ENCODE data around the gene PGBD5.

The PGBD5 gene

DNA sequence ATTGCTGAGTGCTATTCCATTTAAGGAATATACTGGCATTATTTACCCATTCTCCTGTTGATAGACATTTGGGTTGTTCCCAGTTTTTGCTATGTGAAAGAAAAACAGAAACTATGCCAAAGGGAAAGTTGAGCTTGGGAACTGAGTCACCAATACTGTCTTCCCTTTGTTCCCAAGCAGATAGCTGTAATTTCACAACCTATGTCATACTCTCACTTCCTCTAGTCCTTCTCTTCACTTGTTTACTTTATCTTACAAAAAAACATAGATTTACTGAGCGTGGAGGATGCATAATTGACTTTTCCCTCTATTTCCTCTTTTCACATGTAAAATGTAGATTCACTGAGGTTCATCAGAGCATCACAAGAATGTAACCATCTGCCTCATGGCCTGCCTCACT, 32.4 kb upstream of the PGBD5 start:
- peaks cover 14% of the 10 kb centered on the region for H3K27me3 ChIP-seq (ENCODE audit: low read depth, low read length)
- H3K36me3 ChIP-seq (replicated peaks; ENCODE audit: low read depth, low read length) = no peaks in the 10 kb centered on the region
- no peak overlapping the region for H3K9ac ChIP-seq (ENCODE audit: low read length)
- H3K79me2 ChIP-seq (ENCODE audit: low read length) = no peaks in the 10 kb centered on the region
- H3K4me3 ChIP-seq (ENCODE audit: low read length) = no peak overlapping the region
- H2AFZ ChIP-seq (ENCODE audit: low read depth, low read length) = no peak overlapping the region
- H4K20me1 ChIP-seq (ENCODE audit: insufficient read depth, low read length) = no peaks in the 10 kb centered on the region
- H3K4me2 ChIP-seq (ENCODE audit: low read length) = peak overlapping the region; percentile 26
- TF ChIP-seq EZH2phosphoT487 (IDR thresholded peaks at IDR 0.05; ENCODE audit: low read depth) = no peak
- TF ChIP-seq, protein P1, sequence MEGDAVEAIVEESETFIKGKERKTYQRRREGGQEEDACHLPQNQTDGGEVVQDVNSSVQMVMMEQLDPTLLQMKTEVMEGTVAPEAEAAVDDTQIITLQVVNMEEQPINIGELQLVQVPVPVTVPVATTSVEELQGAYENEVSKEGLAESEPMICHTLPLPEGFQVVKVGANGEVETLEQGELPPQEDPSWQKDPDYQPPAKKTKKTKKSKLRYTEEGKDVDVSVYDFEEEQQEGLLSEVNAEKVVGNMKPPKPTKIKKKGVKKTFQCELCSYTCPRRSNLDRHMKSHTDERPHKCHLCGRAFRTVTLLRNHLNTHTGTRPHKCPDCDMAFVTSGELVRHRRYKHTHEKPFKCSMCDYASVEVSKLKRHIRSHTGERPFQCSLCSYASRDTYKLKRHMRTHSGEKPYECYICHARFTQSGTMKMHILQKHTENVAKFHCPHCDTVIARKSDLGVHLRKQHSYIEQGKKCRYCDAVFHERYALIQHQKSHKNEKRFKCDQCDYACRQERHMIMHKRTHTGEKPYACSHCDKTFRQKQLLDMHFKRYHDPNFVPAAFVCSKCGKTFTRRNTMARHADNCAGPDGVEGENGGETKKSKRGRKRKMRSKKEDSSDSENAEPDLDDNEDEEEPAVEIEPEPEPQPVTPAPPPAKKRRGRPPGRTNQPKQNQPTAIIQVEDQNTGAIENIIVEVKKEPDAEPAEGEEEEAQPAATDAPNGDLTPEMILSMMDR (IDR thresholded peaks at IDR 0.05; ENCODE audit: low read depth, low read length) = no peak
- 0 out of 2 replicates have a peak, but pooled peaks cover 3% of the 10 kb centered on the region for H3K9me3 ChIP-seq (ENCODE audit: insufficient read depth, low read length)
- H3K27ac ChIP-seq (ENCODE audit: low read length) = no peak overlapping the region
- peaks cover 24% of the 10 kb centered on the region for H3K4me1 ChIP-seq (ENCODE audit: low read length)

DNA sequence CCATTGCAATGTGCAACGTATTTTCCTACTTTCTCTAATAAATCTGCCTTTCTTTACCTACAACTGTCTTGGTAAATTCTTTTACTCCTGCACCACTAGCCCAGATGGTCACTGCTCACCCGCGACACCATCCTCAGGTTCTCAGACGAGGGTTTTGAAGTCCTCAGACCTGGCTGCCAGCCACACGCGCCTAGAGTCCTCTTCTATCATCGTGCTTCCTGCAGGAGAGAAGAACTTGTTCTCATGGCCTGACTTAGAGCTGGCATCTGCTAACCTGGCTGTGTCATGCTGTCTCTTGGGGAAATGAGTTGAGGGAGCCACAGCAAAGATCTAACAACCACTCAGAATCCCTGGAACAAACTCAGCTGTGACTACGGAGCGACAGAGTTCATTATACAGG, 30.3 kb upstream of the PGBD5 start:
- Histone ChIP-seq H3K36me3 (replicated peaks; ENCODE audit: low read depth, low read length) (no peaks in the 10 kb centered on the region), H2AFZ (ENCODE audit: low read depth, low read length) (no peak overlapping the region), H3K27ac (ENCODE audit: low read length) (no peak overlapping the region), H4K20me1 (ENCODE audit: insufficient read depth, low read length) (no peaks in the 10 kb centered on the region), H3K27me3 (ENCODE audit: low read depth, low read length) (peaks cover 11% of the 10 kb centered on the region), H3K4me2 (ENCODE audit: low read length) (no peak overlapping the region), H3K79me2 (ENCODE audit: low read length) (no peaks in the 10 kb centered on the region), H3K9me3 (ENCODE audit: insufficient read depth, low read length) (0 out of 2 replicates have a peak, but pooled peaks cover 3% of the 10 kb centered on the region), H3K9ac (ENCODE audit: low read length) (no peak overlapping the region), H3K4me1 (ENCODE audit: low read length) (peaks cover 24% of the 10 kb centered on the region), H3K4me3 (ENCODE audit: low read length) (no peak overlapping the region)
- no peak for TF ChIP-seq EZH2phosphoT487 (IDR thresholded peaks at IDR 0.05; ENCODE audit: low read depth)
- TF ChIP-seq, protein P1 (IDR thresholded peaks at IDR 0.05; ENCODE audit: low read depth, low read length) = no peak

DNA sequence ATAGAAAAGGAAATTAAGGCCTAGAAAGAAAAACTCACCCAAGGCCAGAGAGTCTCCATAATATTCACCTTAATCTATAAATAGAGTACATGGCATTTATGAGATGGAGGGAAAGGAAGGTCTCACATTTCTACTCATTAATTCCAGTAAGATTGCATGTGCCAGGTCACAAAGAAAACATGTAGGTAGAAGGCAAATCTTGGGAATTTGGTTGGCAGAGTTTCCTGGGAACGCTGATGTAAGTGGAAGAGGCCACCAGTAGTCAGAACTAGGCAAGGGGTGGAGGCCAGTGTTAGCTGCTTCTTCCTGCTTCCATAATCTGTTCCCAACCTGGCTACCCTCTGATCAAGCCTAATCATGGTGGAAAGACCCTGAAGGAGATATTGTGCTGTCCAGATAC, 29.2 kb upstream of the PGBD5 start:
- Histone ChIP-seq H3K4me3 (ENCODE audit: low read length) (no peak overlapping the region), H3K79me2 (ENCODE audit: low read length) (no peaks in the 10 kb centered on the region), H3K9ac (ENCODE audit: low read length) (no peak overlapping the region), H3K9me3 (ENCODE audit: insufficient read depth, low read length) (0 out of 2 replicates have a peak, but pooled peaks cover 1% of the 10 kb centered on the region), H3K4me1 (ENCODE audit: low read length) (peaks cover 24% of the 10 kb centered on the region), H3K27me3 (ENCODE audit: low read depth, low read length) (peaks cover 8% of the 10 kb centered on the region), H2AFZ (ENCODE audit: low read depth, low read length) (no peak overlapping the region), H3K36me3 (replicated peaks; ENCODE audit: low read depth, low read length) (no peaks in the 10 kb centered on the region), H4K20me1 (ENCODE audit: insufficient read depth, low read length) (no peaks in the 10 kb centered on the region), H3K27ac (ENCODE audit: low read length) (no peak overlapping the region), H3K4me2 (ENCODE audit: low read length) (no peak overlapping the region)
- TF ChIP-seq EZH2phosphoT487 (IDR thresholded peaks at IDR 0.05; ENCODE audit: low read depth) = no peak
- TF ChIP-seq, protein P1 (IDR thresholded peaks at IDR 0.05; ENCODE audit: low read depth, low read length) = no peak

DNA sequence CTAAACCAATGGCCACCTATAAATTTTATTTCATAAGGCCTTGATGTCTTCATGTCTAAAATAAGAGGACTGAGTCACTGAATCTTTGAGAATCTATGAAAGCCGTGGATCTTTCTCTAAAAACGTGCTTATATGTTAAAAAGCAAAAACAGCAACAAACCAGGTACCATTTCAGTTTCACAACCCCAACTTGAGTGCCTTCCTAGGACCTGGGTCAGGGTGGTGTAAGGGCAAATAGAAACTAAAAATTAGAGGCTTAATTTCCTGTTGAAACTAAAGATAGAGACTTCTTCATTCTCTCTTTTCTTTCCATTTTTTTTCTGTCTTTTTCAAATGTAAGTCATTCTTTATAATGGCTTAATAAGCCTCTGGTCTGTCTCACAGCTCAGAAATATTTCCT, 27.2 kb upstream of the PGBD5 start:
- Histone ChIP-seq H4K20me1 (ENCODE audit: insufficient read depth, low read length) (no peaks in the 10 kb centered on the region), H3K27ac (ENCODE audit: low read length) (no peak overlapping the region), H2AFZ (ENCODE audit: low read depth, low read length) (no peak overlapping the region), H3K9me3 (ENCODE audit: insufficient read depth, low read length) (no peaks in the 10 kb centered on the region), H3K4me2 (ENCODE audit: low read length) (no peak overlapping the region), H3K27me3 (ENCODE audit: low read depth, low read length) (no peaks in the 10 kb centered on the region), H3K36me3 (replicated peaks; ENCODE audit: low read depth, low read length) (no peaks in the 10 kb centered on the region), H3K4me3 (ENCODE audit: low read length) (no peak overlapping the region), H3K4me1 (ENCODE audit: low read length) (peaks cover 15% of the 10 kb centered on the region), H3K9ac (ENCODE audit: low read length) (no peak overlapping the region), H3K79me2 (ENCODE audit: low read length) (no peaks in the 10 kb centered on the region)
- TF ChIP-seq, protein P1 (IDR thresholded peaks at IDR 0.05; ENCODE audit: low read depth, low read length) = no peak
- no peak for TF ChIP-seq EZH2phosphoT487 (IDR thresholded peaks at IDR 0.05; ENCODE audit: low read depth)
